ENCODE results near the gene GPR162. TPM values are rescaled to one million over a fixed set of nuclear protein-coding genes. Genes with fewer than 3 reads are reported as not detected.

Gene GPR162
- total and polyA plus RNA-seq, 10 donors = 2.1 to 14.7 (median 4.9) TPM

DNA sequence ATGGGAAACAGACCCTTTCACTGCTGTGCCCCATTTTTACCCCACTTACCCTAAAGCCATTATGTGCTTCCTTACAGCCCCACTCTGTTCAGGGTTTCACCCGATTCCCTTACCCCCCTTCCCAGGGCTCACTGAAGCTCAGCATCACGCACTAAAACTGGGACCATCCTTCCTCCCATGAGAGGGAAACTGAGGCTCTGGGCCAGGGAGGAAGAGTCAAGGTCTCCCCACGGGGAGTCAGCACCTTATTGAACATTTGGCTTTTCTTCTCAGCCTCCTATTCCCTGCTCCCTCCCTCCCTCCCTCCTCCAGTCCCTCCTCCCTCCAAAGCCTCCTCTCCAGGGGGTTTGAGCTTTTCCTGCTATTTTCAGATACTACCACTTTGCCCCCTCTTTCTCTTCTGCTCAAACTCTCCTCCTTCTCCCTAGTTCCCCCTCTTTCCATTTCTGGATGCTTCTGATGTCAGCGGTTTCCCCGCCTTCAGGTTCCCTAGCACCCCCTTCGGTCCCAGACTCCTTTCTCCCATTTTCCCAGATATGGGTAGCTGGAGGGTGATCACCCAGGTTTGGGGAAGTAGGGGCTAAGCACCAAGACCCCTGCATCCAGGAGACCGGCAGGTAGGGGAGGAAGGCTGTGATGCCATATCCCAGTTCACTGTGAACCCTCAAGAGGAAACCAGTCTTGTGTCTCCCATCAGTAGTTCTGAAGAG is 960 bp downstream of the GPR162 start:
- Histone ChIP-seq H3K4me1 (peaks cover 4 to 50% (median 32%) of the 10 kb centered on the region in 6 donors), H3K4me3 (peak overlapping the region in 1 of 8 donors; percentile 63), H3K27ac (no peak overlapping the region), H3K9me3 (no peaks in the 10 kb centered on the region), H3K27me3 (replicated peaks in 1 of 7) (peaks cover 0 to 83% (median 38%) of the 10 kb centered on the region in 7 donors), H3K36me3 (peaks cover 0 to 20% (median 0%) of the 10 kb centered on the region in 6 donors)
- intact Hi-C loops (cut with DNase I; ENCODE audit: low total_unique reads) = loop anchor here (10.0 kb wide), 1 partner anchor 68 kb away; the partner anchor contains the start of gene MLF2
- 72 to 83% (median 80%) methylated on average over 7 of the region's 7 CpGs for WGBS, 5 donors
- no peak for DNase-seq
- TF ChIP-seq, protein P1, sequence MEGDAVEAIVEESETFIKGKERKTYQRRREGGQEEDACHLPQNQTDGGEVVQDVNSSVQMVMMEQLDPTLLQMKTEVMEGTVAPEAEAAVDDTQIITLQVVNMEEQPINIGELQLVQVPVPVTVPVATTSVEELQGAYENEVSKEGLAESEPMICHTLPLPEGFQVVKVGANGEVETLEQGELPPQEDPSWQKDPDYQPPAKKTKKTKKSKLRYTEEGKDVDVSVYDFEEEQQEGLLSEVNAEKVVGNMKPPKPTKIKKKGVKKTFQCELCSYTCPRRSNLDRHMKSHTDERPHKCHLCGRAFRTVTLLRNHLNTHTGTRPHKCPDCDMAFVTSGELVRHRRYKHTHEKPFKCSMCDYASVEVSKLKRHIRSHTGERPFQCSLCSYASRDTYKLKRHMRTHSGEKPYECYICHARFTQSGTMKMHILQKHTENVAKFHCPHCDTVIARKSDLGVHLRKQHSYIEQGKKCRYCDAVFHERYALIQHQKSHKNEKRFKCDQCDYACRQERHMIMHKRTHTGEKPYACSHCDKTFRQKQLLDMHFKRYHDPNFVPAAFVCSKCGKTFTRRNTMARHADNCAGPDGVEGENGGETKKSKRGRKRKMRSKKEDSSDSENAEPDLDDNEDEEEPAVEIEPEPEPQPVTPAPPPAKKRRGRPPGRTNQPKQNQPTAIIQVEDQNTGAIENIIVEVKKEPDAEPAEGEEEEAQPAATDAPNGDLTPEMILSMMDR (IDR thresholded peaks at IDR 0.05 in 8 of 11, conservative IDR thresholded peaks at IDR 0.05 in 3 of 11) = no peak

DNA sequence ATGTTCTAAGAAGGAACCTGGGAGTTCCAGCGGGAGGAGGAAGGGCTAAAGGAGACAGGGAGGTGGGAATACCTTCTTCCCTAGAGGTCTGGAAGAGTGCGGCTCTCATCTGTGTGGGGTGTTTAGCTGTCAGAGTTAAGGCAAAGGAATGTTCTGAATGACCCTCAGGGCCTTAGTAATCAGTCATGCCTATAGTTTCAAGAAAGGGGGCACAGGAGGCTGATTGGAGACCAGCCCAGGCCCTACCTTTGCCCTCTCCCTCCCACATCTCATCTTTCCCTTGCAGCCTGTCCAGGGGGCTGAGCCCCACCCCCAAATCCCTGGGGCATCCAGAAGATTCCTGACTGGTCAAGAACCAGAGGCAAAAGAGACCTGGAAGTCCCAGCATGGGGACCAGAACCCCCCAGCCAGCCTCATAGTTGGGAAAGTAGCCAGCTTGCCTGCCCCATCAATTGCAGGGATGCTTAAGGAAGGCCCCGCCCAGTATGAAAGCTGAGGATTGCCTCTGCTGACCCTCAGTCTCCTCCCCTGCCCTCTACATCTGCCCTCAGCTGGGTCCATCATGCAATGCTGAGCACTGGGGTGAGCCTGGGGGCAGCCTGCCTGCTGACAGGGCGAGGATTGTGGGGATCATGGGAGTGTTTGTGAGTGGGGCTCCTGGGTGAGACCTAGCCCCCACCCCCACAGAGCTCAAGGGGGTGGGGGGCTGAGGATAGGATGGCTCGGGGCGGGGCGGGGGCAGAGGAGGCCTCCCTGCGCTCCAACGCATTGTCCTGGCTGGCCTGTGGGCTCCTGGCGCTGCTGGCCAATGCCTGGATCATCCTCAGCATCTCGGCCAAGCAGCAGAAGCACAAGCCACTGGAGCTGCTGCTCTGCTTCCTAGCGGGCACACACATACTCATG is 1.8 kb downstream of the GPR162 start:
- H3K27me3 ChIP-seq (replicated peaks in 1 of 7) = peaks cover 0 to 92% (median 41%) of the 10 kb centered on the region in 7 donors
- no peak for DNase-seq
- no peaks in the 10 kb centered on the region for H3K9me3 ChIP-seq
- H3K4me3 ChIP-seq = no peak overlapping the region
- 71 to 88% (median 81%) methylated on average over 10 to 12 of the region's 12 CpGs for WGBS, 5 donors
- no peak for TF ChIP-seq POLR2AphosphoS5 (IDR thresholded peaks at IDR 0.05)
- TF ChIP-seq POLR2A (IDR thresholded peaks at IDR 0.05) = no peak
- TF ChIP-seq, protein P1 (IDR thresholded peaks at IDR 0.05 in 8 of 11, conservative IDR thresholded peaks at IDR 0.05 in 3 of 11) = no peak
- intact Hi-C loops (cut with DNase I; ENCODE audit: low total_unique reads) = loop anchor here (10.0 kb wide), 1 partner anchor 69 kb away; the partner anchor contains the start of gene MLF2
- no peak overlapping the region for H3K27ac ChIP-seq
- peaks cover 4 to 57% (median 39%) of the 10 kb centered on the region in 6 donors for H3K4me1 ChIP-seq
- peaks cover 0 to 11% (median 0%) of the 10 kb centered on the region in 6 donors for H3K36me3 ChIP-seq

GRCh38 chr12:6824085-6824775 is 2.6 kb downstream of the GPR162 start:
- 87 to 95% (median 91%) methylated on average over 28 to 37 of the region's 37 CpGs for WGBS, 5 donors
- TF ChIP-seq, protein P1 (IDR thresholded peaks at IDR 0.05 in 8 of 11, conservative IDR thresholded peaks at IDR 0.05 in 3 of 11) = no peak
- no peak for TF ChIP-seq POLR2AphosphoS5 (IDR thresholded peaks at IDR 0.05)
- Histone ChIP-seq H3K27ac (no peak overlapping the region), H3K4me1 (peaks cover 4 to 65% (median 46%) of the 10 kb centered on the region in 6 donors), H3K9me3 (no peaks in the 10 kb centered on the region), H3K27me3 (replicated peaks in 1 of 7) (peaks cover 0 to 100% (median 48%) of the 10 kb centered on the region in 7 donors), H3K36me3 (peaks cover 0 to 5% (median 0%) of the 10 kb centered on the region in 6 donors), H3K4me3 (no peak overlapping the region)
- intact Hi-C loops (cut with DNase I; ENCODE audit: low total_unique reads) = loop anchor here (10.0 kb wide), 1 partner anchor 69 kb away; the partner anchor contains the start of gene MLF2
- DNase-seq = no peak
